Esophagus muscularis mucosa (tissue), 4 donors: ENCODE results near the gene SLC12A8. TPM values are rescaled to one million over a fixed set of nuclear protein-coding genes. Genes with fewer than 3 reads are reported as not detected.

Experiments
- DNase-seq: peaks from one replicate; pipeline ENCODE4 v3.0.0-alpha.2; 2017; ENCODE audit errors: extremely low spot score
- H3K27ac ChIP-seq, 4 donors: fragments of 200-600 bp; sonication (generic); replicated peaks in 1 of 4; 1 replicate in 3 of 4; 2 replicates in 1 of 4; pipeline ENCODE4 v1.5.1; 2016 to 2019; ENCODE audit warnings: mild to moderate bottlenecking in 1 of 4
- H3K27me3 ChIP-seq, 4 donors: fragments of 200-600 bp; sonication (generic); one replicate each; pipeline versions ENCODE4 v1.5.1 to v1.6.0; 2016 to 2019
- H3K36me3 ChIP-seq, 4 donors: fragments of 200-600 bp; sonication (generic); one replicate each; pipeline ENCODE4 v1.5.1; 2016 to 2019
- H3K4me1 ChIP-seq, 4 donors: fragments of 200-600 bp; sonication (generic); one replicate each; pipeline ENCODE4 v1.5.1; 2016 to 2019
- H3K4me3 ChIP-seq, 4 donors: fragments of 200-600 bp; sonication (generic); 1 replicate in 2 of 4; 2 replicates in 2 of 4; pipeline ENCODE4 v1.5.1; 2016 to 2019; ENCODE audit warnings: mild to moderate bottlenecking in 4 of 4, moderate library complexity in 1 of 4
- H3K9me3 ChIP-seq, 4 donors: fragments of 200-600 bp; sonication (generic); 1 replicate in 3 of 4; 2 replicates in 1 of 4; pipeline ENCODE4 v1.5.1; 2016 to 2019
- CTCF ChIP-seq, 3 experiments: fragments of 200-600 bp in 2 of 3; fragments of 450-650 bp in 1 of 3; sonication (generic) in 2 of 3; IDR thresholded peaks; one replicate each; pipeline ENCODE4 v1.5.1; 2017 to 2019; ENCODE audit warnings: antibody characterized with exemption in 3 of 3, mild to moderate bottlenecking in 2 of 3, moderate library complexity in 1 of 3
- EP300 ChIP-seq: sonication (generic); formaldehyde crosslinking; IDR thresholded peaks from one replicate; pipeline ENCODE4 v1.6.1; 2017; ENCODE audit warnings: antibody characterized with exemption
- POLR2A ChIP-seq: fragments of 450-650 bp; IDR thresholded peaks from one replicate; pipeline ENCODE4 v1.6.1; 2017; ENCODE audit warnings: antibody characterized with exemption, moderate library complexity, mild to moderate bottlenecking, low read depth
- POLR2AphosphoS5 ChIP-seq, 2 donors: sonication (generic); formaldehyde crosslinking; IDR thresholded peaks; one replicate each; pipeline ENCODE4 v1.6.1; 2017; ENCODE audit warnings: antibody characterized with exemption in 2 of 2
- WGBS: methylation state at CpG from one replicate; pipeline ENCODE4 v1.1.5; 2018; 5-methylcytosine and 5-hydroxymethylcytosine counted together
- intact Hi-C: fragments of 100-400 bp; cut with DNase I; formaldehyde crosslinking; loops from one replicate; pipeline ENCODE4 v1.15.1; 2023
- total RNA-seq, 4 donors: library from RNA; depleted of rRNA; stranded (reverse); fragments of >200 nt; gene quantifications; one replicate each; pipeline versions ENCODE4 v1.1.0 to v1.2.1, GENCODE V29; 2016

Gene SLC12A8
- total RNA-seq, 4 donors from 2014 or later: 0.46 to 2.9 (median 1.6) TPM; not detected in 1

DNA sequence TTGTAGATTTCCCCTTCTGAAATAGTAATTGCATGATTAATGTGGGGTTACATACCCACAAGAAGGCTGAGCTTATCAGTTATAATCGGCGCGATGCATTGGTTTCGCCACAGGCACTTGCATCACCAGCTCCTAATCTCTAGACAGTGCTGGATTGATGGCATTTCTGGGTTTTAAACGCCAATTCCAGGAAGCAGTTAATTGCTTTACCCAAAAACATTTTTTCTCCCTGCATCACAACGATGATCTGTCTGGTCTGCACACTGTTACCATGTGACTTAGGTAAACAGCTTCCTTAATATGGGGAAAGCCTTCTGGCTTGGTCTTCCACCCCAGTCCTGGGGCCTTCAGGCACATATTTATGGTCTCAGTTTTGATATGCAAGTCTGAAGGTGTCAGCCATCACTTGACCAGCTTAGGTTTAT lies 86.7 kb downstream of the SLC12A8 start:
- no peaks in the 10 kb centered on the region for H3K36me3 ChIP-seq
- DNase-seq: no peak
- H3K4me3 ChIP-seq: no peak overlapping the region
- 69% methylated on average over 6 of the region's 6 CpGs for WGBS
- no peaks in the 10 kb centered on the region for H3K9me3 ChIP-seq
- TF ChIP-seq EP300 (no peak), POLR2A (no peak), POLR2AphosphoS5 (IDR thresholded peaks at IDR 0.05) (no peak), CTCF (IDR thresholded peaks at IDR 0.05) (no peak)
- peaks cover 15 to 34% (median 33%) of the 10 kb centered on the region in 4 donors for H3K4me1 ChIP-seq
- H3K27me3 ChIP-seq: no peaks in the 10 kb centered on the region
- intact Hi-C loops: loop anchor here (5.0 kb wide), 1 partner anchor 59 kb away; no protein-coding TSS in a partner anchor
- no peak overlapping the region for H3K27ac ChIP-seq

DNA sequence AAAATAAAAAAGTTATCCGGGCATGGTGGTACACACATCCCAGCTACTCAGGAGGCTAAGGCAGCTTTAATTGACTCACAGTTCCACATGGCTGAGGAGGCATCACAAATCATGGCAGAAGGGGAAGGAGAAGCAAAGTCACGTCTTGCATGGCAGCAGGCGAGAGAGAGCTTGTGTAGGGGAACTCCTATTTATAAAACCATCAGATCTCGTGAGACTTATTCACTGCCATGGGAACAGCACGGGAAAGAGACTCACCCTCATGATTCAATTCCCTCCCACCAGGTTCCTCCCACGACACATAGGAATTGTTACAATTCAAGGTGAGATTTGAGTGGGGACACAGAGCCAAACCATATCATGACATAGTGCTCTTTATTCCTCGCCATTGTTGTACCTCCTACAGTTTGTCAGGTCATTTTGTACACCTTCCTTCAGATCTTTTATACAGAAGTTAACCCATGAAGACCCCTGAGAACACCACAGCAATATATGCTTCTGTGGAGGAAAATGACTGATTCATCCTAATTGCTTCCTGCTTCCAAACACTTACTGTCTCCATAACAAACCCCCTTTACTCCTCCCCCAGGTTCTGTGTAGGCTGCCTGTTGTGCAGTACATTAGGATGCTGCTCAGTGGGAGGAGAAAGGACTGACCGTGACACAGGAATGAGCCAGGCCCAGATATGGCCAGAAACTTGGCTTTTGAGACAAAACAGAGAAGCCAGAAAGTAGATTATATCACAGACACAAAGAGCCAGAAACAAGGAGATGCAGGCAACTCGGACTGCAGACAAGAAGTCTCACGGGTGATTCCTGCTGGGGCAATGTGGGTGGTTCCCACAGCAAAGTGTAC lies 88.9 kb downstream of the SLC12A8 start:
- no peak overlapping the region for H3K4me3 ChIP-seq
- TF ChIP-seq POLR2A (no peak), POLR2AphosphoS5 (IDR thresholded peaks at IDR 0.05) (no peak), EP300 (no peak), CTCF (IDR thresholded peaks at IDR 0.05) (no peak)
- WGBS: 76% methylated on average over 10 of the region's 10 CpGs
- H3K9me3 ChIP-seq: no peaks in the 10 kb centered on the region
- H3K4me1 ChIP-seq: peaks cover 10 to 26% (median 23%) of the 10 kb centered on the region in 4 donors
- no peak for DNase-seq
- no peaks in the 10 kb centered on the region for H3K27me3 ChIP-seq
- H3K36me3 ChIP-seq: no peaks in the 10 kb centered on the region
- intact Hi-C loops: no loop called here
- H3K27ac ChIP-seq: no peak overlapping the region

DNA sequence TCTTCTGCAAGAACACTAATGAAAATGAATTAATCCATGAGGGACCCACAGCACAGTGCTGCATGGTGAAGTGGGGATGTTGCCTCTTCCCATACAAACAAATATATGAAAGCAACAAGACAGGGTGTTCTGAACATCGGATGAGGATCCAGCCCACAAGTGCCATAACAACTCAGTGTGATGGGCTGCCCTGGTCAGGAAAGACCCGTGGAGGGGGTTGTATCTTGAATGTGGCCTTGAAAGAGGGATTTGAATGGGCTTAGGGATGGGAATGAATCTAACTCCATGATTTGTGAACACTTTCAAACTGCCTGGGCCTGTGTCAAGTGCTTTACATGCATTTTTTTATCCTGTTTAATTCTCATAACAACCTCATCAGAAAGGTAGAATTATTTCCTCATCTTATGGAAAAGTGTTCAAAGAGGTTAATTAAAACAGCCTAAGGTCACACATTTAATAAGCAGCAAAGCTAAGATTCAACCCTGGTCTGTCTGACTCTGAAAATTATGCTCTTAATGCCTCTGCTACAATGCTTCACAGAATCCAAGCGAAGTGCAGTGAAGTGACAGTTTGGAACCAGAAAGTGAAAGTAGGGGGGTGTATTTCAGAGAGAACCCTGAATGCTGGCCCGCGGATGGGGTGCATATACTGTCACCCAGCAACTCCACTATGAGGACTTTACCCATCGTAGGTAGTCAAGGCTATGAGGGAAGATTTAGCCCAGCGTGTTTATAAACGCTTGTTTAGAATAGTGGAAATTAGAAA lies 91.1 kb downstream of the SLC12A8 start:
- WGBS: 57% methylated on average over 8 of the region's 8 CpGs
- no peak for DNase-seq
- intact Hi-C loops: no loop called here

More for the DNA sequence above, 91.1 kb downstream of the SLC12A8 start:
- no peaks in the 10 kb centered on the region for H3K27me3 ChIP-seq
- H3K36me3 ChIP-seq: no peaks in the 10 kb centered on the region
- TF ChIP-seq POLR2AphosphoS5 (IDR thresholded peaks at IDR 0.05) (no peak), CTCF (IDR thresholded peaks at IDR 0.05) (no peak), POLR2A (no peak), EP300 (no peak)
- peak overlapping the region in 1 of 4 donors; percentile 11 for H3K27ac ChIP-seq
- peaks cover 22 to 45% (median 38%) of the 10 kb centered on the region in 4 donors for H3K4me1 ChIP-seq
- H3K9me3 ChIP-seq: no peaks in the 10 kb centered on the region
- H3K4me3 ChIP-seq: no peak overlapping the region
